OCI-LY1 (cell line): Measurements from ENCODE around the gene VPS52.
"Not testable (repeated sequence)": the region's sequence is repeated elsewhere in the genome, so short reads cannot be mapped to it uniquely, and the experiment has no call there.

Source experiments
- H2AFZ ChIP-seq: fragments of 200-600 bp; sonication (generic), shearing (Covaris generic); 2 replicates; pipeline ENCODE4 v1.6.0; 2014; ENCODE audit warnings: antibody characterized with exemption, mild to moderate bottlenecking, low read length
- H3F3A ChIP-seq: fragments of 200-600 bp; sonication (generic), shearing (Covaris generic); 2 replicates; pipeline ENCODE4 v1.6.0; 2014; ENCODE audit warnings: mild to moderate bottlenecking, antibody characterized with exemption, low read length, moderate library complexity; ENCODE audit not compliant: insufficient read depth
- H3K27ac ChIP-seq: fragments of 200-600 bp; sonication (generic); 2 replicates; pipeline ENCODE4 v1.5.1; 2014; ENCODE audit warnings: low read length, mixed run types, mild to moderate bottlenecking, low read depth; ENCODE audit not compliant: poor library complexity, severe bottlenecking
- H3K27me3 ChIP-seq: fragments of 200-600 bp; sonication (generic); 2 replicates; pipeline ENCODE4 v1.6.0; 2014; ENCODE audit warnings: antibody characterized with exemption, mild to moderate bottlenecking, low read length, moderate library complexity; ENCODE audit not compliant: insufficient read depth
- H3K36me3 ChIP-seq: fragments of 200-600 bp; sonication (generic); 2 replicates; pipeline ENCODE4 v1.6.1; 2014; ENCODE audit warnings: mild to moderate bottlenecking, antibody characterized with exemption, low read length, moderate library complexity, mixed read lengths; ENCODE audit not compliant: insufficient read depth
- H3K4me1 ChIP-seq: fragments of 200-600 bp; sonication (generic); 2 replicates; pipeline ENCODE4 v1.5.1; 2014; ENCODE audit warnings: mild to moderate bottlenecking, low read length, moderate library complexity; ENCODE audit not compliant: insufficient read depth, severe bottlenecking
- H3K4me2 ChIP-seq: fragments of 200-600 bp; sonication (generic), shearing (Covaris generic); 2 replicates; pipeline ENCODE4 v1.6.1; 2014; ENCODE audit warnings: low read length
- H3K4me3 ChIP-seq: fragments of 200-600 bp; sonication (generic); 2 replicates; pipeline ENCODE4 v1.5.1; 2014; ENCODE audit warnings: low read length, low read depth, mild to moderate bottlenecking, mixed read lengths; ENCODE audit not compliant: poor library complexity, severe bottlenecking
- H3K79me2 ChIP-seq: fragments of 200-600 bp; shearing (Covaris generic); 2 replicates; pipeline ENCODE4 v1.6.1; 2016; ENCODE audit warnings: mixed run types, low read length, mixed read lengths; ENCODE audit not compliant: insufficient read depth
- H3K9ac ChIP-seq: fragments of 200-600 bp; sonication (generic), shearing (Covaris generic); 2 replicates; pipeline ENCODE4 v1.6.1; 2014; ENCODE audit warnings: mild to moderate bottlenecking, low read length, mixed read lengths
- H3K9me2 ChIP-seq: fragments of 200-600 bp; sonication (generic), shearing (Covaris generic); 2 replicates; pipeline ENCODE4 v1.6.1; 2014; ENCODE audit warnings: low read depth, mild to moderate bottlenecking, low read length, mixed read lengths
- H3K9me3 ChIP-seq: fragments of 200-600 bp; shearing (Covaris generic); 2 replicates; pipeline ENCODE4 v1.6.1; 2014; ENCODE audit warnings: low read length, mixed read lengths
- H4K20me1 ChIP-seq: fragments of 200-600 bp; sonication (generic), shearing (Covaris generic); 2 replicates; pipeline ENCODE4 v1.6.0; 2016; ENCODE audit warnings: mild to moderate bottlenecking, low read length; ENCODE audit not compliant: insufficient read depth
- EZH2 ChIP-seq: fragments of 200-600 bp; sonication (generic), shearing (Covaris generic); IDR thresholded peaks from 2 replicates; pipeline ENCODE4 v1.8.0; 2017; ENCODE audit warnings: borderline replicate concordance, mixed run types, mild to moderate bottlenecking, antibody characterized with exemption, low read length, moderate library complexity, mixed read lengths
- TF ChIP-seq, protein P1 (sequence below): fragments of 200-600 bp; sonication (generic), shearing (Covaris generic); IDR thresholded peaks from 2 replicates; pipeline ENCODE4 v1.5.1; 2017; ENCODE audit warnings: mild to moderate bottlenecking, antibody characterized with exemption, low read length, moderate library complexity, mixed read lengths

Gene VPS52

DNA sequence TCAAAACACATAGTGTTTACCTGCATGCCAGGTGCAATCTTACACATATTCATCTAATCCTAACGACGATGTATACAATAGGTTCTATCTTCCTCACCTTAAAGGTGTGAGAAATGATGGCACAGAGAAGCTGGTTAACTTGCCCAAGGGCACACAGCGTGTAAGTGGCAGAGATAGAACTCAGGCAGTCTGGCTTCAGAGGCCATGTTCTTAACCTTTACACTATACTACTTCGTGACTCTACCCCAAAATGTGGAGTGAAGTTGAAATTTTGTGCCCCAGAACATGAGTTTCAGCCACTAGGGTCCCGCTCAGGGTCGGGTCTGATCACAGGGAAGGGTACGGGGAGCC, 584 bp downstream of the VPS52 start:
- peaks cover 49% of the 10 kb centered on the region for H3K4me1 ChIP-seq
- peak overlapping the region; percentile 93 for H3K4me3 ChIP-seq
- TF ChIP-seq, protein P1, sequence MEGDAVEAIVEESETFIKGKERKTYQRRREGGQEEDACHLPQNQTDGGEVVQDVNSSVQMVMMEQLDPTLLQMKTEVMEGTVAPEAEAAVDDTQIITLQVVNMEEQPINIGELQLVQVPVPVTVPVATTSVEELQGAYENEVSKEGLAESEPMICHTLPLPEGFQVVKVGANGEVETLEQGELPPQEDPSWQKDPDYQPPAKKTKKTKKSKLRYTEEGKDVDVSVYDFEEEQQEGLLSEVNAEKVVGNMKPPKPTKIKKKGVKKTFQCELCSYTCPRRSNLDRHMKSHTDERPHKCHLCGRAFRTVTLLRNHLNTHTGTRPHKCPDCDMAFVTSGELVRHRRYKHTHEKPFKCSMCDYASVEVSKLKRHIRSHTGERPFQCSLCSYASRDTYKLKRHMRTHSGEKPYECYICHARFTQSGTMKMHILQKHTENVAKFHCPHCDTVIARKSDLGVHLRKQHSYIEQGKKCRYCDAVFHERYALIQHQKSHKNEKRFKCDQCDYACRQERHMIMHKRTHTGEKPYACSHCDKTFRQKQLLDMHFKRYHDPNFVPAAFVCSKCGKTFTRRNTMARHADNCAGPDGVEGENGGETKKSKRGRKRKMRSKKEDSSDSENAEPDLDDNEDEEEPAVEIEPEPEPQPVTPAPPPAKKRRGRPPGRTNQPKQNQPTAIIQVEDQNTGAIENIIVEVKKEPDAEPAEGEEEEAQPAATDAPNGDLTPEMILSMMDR: no peak
- no peak for TF ChIP-seq EZH2
- H3F3A ChIP-seq: peaks cover 8% of the 10 kb centered on the region; the same call in 1 of the 2 replicates
- peak overlapping the region; percentile 87 for H3K27ac ChIP-seq
- peaks cover 76% of the 10 kb centered on the region for H3K36me3 ChIP-seq
- H3K9ac ChIP-seq: peak overlapping the region; percentile 98
- no peaks in the 10 kb centered on the region for H3K9me3 ChIP-seq
- H3K27me3 ChIP-seq: no peaks in the 10 kb centered on the region
- peaks cover 36% of the 10 kb centered on the region for H3K79me2 ChIP-seq
- H2AFZ ChIP-seq: peak overlapping the region; percentile 81; the same call in 1 of the 2 replicates
- H3K4me2 ChIP-seq: peak overlapping the region; percentile 88
- no peaks in the 10 kb centered on the region for H4K20me1 ChIP-seq
- H3K9me2 ChIP-seq: no peaks in the 10 kb centered on the region

GRCh38 chr6:33264015-33264414, 7.7 kb downstream of the VPS52 start:
- Histone ChIP-seq H4K20me1 (no peaks in the 10 kb centered on the region), H3K36me3 (peaks cover 87% of the 10 kb centered on the region), H3K4me3 (no peak overlapping the region), H3K9ac (no peak overlapping the region), H3K4me1 (no peaks in the 10 kb centered on the region), H3K9me2 (no peaks in the 10 kb centered on the region), H3K9me3 (no peaks in the 10 kb centered on the region), H3F3A (no peaks in the 10 kb centered on the region), H3K27me3 (no peaks in the 10 kb centered on the region), H3K4me2 (no peak overlapping the region), H3K27ac (no peak overlapping the region), H3K79me2 (no peaks in the 10 kb centered on the region), H2AFZ (no peak overlapping the region)
- TF ChIP-seq EZH2: no peak
- TF ChIP-seq, protein P1: no peak

DNA sequence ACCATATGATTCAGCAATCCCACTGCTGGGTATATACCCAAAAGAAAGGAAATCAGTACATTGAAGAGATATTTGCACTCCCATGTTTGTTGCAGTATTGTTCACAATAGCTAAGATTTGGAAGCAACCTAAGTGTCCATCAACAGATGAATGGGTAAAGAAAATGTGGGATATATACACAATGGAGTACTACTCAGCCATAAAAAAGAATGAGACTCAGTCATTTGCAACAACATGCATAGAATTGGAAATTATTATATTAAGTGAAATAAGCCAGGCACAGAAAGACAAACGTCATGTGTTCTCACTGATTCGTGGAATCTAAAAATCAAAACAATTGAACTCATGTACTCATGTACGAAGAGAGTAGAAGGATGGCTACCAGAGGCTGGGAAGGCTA, 9.2 kb downstream of the VPS52 start:
- not testable (repeated sequence) for H3K27ac ChIP-seq, H3K9me3 ChIP-seq, H3K9me2 ChIP-seq, H3K4me2 ChIP-seq, H3K27me3 ChIP-seq, H2AFZ ChIP-seq, H3F3A ChIP-seq, H3K4me1 ChIP-seq, H3K4me3 ChIP-seq, H3K79me2 ChIP-seq, H4K20me1 ChIP-seq, H3K9ac ChIP-seq
- H3K36me3 ChIP-seq: peaks cover 86% of the 10 kb centered on the region

DNA sequence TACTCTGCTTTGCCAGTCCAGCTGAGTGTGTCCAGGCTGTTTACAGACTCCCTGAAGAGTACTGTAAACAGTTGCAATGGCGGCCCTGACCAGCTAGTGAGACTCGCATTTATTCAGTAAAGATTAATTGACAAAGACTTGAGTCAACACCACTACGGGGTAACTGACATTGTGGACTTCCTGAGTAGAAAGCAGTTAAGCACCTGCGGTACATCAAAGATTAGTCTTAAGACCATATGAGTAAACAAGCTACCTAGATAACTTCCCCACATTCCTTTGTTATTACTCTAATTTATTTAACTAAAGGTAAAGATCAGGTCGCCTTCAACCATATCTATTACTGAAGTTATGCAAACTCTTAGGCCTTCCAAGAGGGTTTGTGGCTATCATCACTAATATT, 12.6 kb downstream of the VPS52 start:
- no peaks in the 10 kb centered on the region for H3F3A ChIP-seq
- peaks cover 64% of the 10 kb centered on the region for H3K36me3 ChIP-seq
- no peak overlapping the region for H3K9ac ChIP-seq
- no peak overlapping the region for H3K27ac ChIP-seq
- H3K4me3 ChIP-seq: no peak overlapping the region
- H3K9me3 ChIP-seq: no peaks in the 10 kb centered on the region
- no peaks in the 10 kb centered on the region for H3K4me1 ChIP-seq
- TF ChIP-seq, protein P1: no peak
- no peak for TF ChIP-seq EZH2
- no peaks in the 10 kb centered on the region for H3K27me3 ChIP-seq
- no peaks in the 10 kb centered on the region for H4K20me1 ChIP-seq
- H3K9me2 ChIP-seq: no peaks in the 10 kb centered on the region
- H3K4me2 ChIP-seq: no peak overlapping the region
- no peak overlapping the region for H2AFZ ChIP-seq
- H3K79me2 ChIP-seq: no peaks in the 10 kb centered on the region
